Activated effector memory CD4-positive, alpha-beta T cell treated with anti-CD3 and anti-CD28 coated beads, Interleukin-2, amount 50 U/mL, for 16 hours (primary cell): ENCODE results near the gene SLC25A26.
A peak's percentile ranks its signal among the peaks of the same experiment; 100 is the strongest.
"Not testable (repeated sequence)": the region's sequence is repeated elsewhere in the genome, so short reads cannot be mapped to it uniquely, and the experiment has no call there.

ENCODE experiments used
- DNase-seq: peaks from one replicate; pipeline ENCODE4 v3.0.0-alpha.2; 2020

Gene SLC25A26

GRCh38 chr3:66220602-66221377 lies at the start of gene SLC25A26:
Gene SLC25A26 (plus strand): TSS chr3:66221001. CDS start chr3:66221095, 94 bp downstream.
- DNase-seq, result peak; percentile 99

- no peak for DNase-seq
These were observed 48.4 kb upstream of the SLC25A26 start for GRCh38 chr3:66172394-66172793.

- no peak for DNase-seq
These were observed 43.8 kb upstream of the SLC25A26 start for GRCh38 chr3:66177026-66177425.

- no peak for DNase-seq
These were observed 42.6 kb upstream of the SLC25A26 start for GRCh38 chr3:66178206-66178605.

GRCh38 chr3:66179793-66180192 lies 41.0 kb upstream of the SLC25A26 start:
- no peak for DNase-seq

- no peak for DNase-seq
These were observed 39.0 kb upstream of the SLC25A26 start for GRCh38 chr3:66181764-66182163.

- DNase-seq, result no peak
These were observed 38.6 kb upstream of the SLC25A26 start for GRCh38 chr3:66182246-66182645.

- no peak for DNase-seq
These were observed 34.3 kb upstream of the SLC25A26 start for GRCh38 chr3:66186545-66186944.

- DNase-seq, result no peak
These were observed 25.4 kb upstream of the SLC25A26 start for GRCh38 chr3:66195347-66195783.

- DNase-seq, result no peak
These were observed 24.2 kb upstream of the SLC25A26 start for GRCh38 chr3:66196633-66197032.

- DNase-seq, result no peak
These were observed 22.2 kb upstream of the SLC25A26 start for GRCh38 chr3:66198437-66199088.

GRCh38 chr3:66199089-66199473 lies 21.7 kb upstream of the SLC25A26 start:
- DNase-seq, result no peak

GRCh38 chr3:66200147-66200546 lies 20.7 kb upstream of the SLC25A26 start:
- no peak for DNase-seq

- DNase-seq, result no peak
These were observed 20.0 kb upstream of the SLC25A26 start for GRCh38 chr3:66200786-66201185.

- no peak for DNase-seq
These were observed 17.5 kb upstream of the SLC25A26 start for GRCh38 chr3:66203275-66203674.

- DNase-seq, result no peak
These were observed 14.0 kb upstream of the SLC25A26 start for GRCh38 chr3:66206806-66207205.

GRCh38 chr3:66208189-66208588 lies 12.6 kb upstream of the SLC25A26 start:
- no peak for DNase-seq

- no peak for DNase-seq
These were observed 10.0 kb upstream of the SLC25A26 start for GRCh38 chr3:66210687-66211295.

- no peak for DNase-seq
These were observed 9.0 kb upstream of the SLC25A26 start for GRCh38 chr3:66211779-66212178.

- DNase-seq, result no peak
These were observed 5.7 kb upstream of the SLC25A26 start for GRCh38 chr3:66215106-66215505.

- no peak for DNase-seq
These were observed 735 bp upstream of the SLC25A26 start for GRCh38 chr3:66220066-66220465.

- DNase-seq, result no peak
These were observed 3.4 kb downstream of the SLC25A26 start for GRCh38 chr3:66224220-66224619.

- not testable (repeated sequence) for DNase-seq
These were observed 5.3 kb downstream of the SLC25A26 start for GRCh38 chr3:66226093-66226492.

GRCh38 chr3:66227051-66227450 lies 6.2 kb downstream of the SLC25A26 start:
- no peak for DNase-seq
